ENCODE results near the gene NDN. TPM values are rescaled to one million over a fixed set of nuclear protein-coding genes. Genes with fewer than 3 reads are reported as not detected.

The NDN gene
- total RNA-seq, 1 donor from 2014 or later: 30.7 TPM

DNA sequence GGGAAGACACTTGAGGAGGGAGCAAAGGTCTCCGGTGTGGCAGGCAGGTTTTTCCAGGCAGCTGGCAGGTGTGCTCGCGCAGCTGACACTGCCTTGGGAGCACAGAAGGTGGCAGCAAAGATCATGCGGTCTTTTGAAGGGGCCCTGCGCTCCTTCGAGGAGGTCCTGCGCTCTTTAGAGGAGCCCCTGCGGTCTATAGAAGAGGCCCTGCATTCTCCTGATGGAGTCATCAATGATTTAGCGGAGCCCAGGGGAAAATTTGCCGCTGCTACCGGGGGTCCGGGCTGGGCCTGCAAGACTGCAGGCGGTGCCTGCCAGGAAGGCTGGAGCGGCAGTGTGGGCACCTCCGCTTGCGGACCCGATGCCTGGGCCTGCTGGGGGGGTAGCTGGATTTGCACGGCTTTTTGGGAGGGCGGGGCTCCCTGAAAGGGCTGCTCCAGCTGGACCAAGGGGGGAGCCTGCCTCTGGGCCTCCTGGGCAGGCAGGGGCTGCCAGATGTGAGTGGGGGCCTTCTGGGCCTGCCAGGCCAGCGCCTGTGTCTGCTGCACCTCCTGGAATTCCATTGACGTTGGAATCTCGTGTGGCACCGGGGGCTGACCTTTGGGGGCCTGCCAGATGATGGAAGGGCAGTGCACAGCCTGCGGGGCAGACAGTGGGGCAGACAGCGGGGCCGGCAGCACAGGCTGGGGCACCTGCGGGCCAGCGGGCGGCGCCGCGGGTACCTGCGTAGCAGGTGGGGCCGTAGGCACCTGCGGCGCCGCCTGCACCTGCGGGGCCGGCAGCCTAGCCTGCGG is 41.5 kb downstream of the NDN start:
- no peak overlapping the region for H3K4me3 ChIP-seq
- intact Hi-C loops (cut with DNase I): no loop called here
- DNase-seq (no peak), ATAC-seq (no peak)
- peaks cover 28% of the 10 kb centered on the region for H3K27me3 ChIP-seq
- H3K9me3 ChIP-seq: no peaks in the 10 kb centered on the region
- no peaks in the 10 kb centered on the region for H3K36me3 ChIP-seq
- TF ChIP-seq, protein P1, sequence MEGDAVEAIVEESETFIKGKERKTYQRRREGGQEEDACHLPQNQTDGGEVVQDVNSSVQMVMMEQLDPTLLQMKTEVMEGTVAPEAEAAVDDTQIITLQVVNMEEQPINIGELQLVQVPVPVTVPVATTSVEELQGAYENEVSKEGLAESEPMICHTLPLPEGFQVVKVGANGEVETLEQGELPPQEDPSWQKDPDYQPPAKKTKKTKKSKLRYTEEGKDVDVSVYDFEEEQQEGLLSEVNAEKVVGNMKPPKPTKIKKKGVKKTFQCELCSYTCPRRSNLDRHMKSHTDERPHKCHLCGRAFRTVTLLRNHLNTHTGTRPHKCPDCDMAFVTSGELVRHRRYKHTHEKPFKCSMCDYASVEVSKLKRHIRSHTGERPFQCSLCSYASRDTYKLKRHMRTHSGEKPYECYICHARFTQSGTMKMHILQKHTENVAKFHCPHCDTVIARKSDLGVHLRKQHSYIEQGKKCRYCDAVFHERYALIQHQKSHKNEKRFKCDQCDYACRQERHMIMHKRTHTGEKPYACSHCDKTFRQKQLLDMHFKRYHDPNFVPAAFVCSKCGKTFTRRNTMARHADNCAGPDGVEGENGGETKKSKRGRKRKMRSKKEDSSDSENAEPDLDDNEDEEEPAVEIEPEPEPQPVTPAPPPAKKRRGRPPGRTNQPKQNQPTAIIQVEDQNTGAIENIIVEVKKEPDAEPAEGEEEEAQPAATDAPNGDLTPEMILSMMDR (IDR thresholded peaks at IDR 0.05): no peak
- H3K4me1 ChIP-seq: no peaks in the 10 kb centered on the region
- no peak overlapping the region for H3K27ac ChIP-seq

DNA sequence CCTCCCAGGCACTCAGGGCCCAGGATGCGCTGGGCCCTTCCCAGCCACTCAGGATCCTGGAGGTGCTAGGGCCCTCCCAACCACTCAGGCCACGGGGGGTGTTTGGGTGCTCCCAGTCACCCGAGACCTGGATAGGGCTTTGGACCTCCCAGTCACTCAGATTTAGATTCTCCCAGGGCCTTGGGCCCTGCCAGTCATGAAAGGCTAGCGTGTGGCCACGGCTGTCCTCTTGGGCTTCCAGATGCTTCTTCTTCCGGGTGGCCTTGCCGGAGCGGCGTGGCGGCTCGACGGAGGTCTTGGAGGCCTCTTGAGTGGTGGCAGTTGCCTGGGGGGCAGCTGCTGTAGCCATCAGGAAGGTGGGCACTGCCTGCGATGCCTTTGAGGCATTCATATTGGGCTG is 42.3 kb downstream of the NDN start:
- ATAC-seq (no peak), DNase-seq (no peak)
- Histone ChIP-seq H3K4me1 (no peaks in the 10 kb centered on the region), H3K36me3 (no peaks in the 10 kb centered on the region), H3K9me3 (no peaks in the 10 kb centered on the region), H3K27ac (no peak overlapping the region), H3K27me3 (peaks cover 28% of the 10 kb centered on the region), H3K4me3 (no peak overlapping the region)
- intact Hi-C loops (cut with DNase I): no loop called here
- TF ChIP-seq, protein P1 (IDR thresholded peaks at IDR 0.05): no peak

DNA sequence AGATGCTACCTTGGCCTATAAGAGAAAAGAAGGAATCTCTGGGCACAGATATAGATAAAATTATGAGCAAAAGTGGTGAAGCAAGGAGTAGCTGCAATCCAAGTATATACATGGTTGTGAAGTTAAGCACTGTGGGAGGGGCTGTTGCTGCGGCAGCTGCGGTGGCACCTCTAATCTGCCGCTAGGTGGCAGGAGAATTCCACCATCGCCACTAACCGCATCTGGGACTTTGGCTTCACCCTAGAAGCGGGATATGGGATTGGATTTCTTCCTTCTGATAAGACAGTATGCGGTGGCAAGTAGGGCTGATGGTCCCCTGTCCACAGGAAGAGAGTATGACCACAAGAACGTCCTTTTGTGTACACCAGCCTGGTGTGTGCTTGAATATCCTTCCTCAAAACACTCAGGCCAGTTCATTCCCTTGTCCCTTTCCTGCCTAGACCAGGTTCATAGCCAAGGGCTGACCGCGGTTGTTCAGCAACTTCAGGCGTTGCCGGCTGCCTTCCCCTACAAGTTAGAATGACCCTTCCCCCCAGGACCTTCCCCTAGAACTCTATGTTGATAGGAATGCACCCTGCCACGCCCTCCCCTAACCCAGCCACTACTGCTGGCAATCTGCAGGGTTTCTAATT is 44.6 kb downstream of the NDN start:
- TF ChIP-seq, protein P1 (IDR thresholded peaks at IDR 0.05): peak; percentile 88
- Histone ChIP-seq H3K4me3 (no peak overlapping the region), H3K36me3 (no peaks in the 10 kb centered on the region), H3K4me1 (no peaks in the 10 kb centered on the region), H3K27ac (no peak overlapping the region), H3K9me3 (no peaks in the 10 kb centered on the region), H3K27me3 (peaks cover 12% of the 10 kb centered on the region)
- ATAC-seq (peak; percentile 87), DNase-seq (peak; percentile 71)
- intact Hi-C loops (cut with DNase I): no loop called here

Other genes starting within 250 kb of the NDN start
- gene GOLGA6L2, start 240.1 kb downstream of the NDN start, total RNA-seq: not detected
- 2.5 TPM for gene MKRN3, start 121.6 kb downstream of the NDN start, total RNA-seq
- gene MAGEL2, start 39.4 kb downstream of the NDN start, total RNA-seq: 0.14 TPM